Esophagus muscularis mucosa (tissue), 4 donors: ENCODE results near the gene NRXN3. TPM values are rescaled to one million over a fixed set of nuclear protein-coding genes. Genes with fewer than 3 reads are reported as not detected.
A peak's percentile ranks its signal among the peaks of the same experiment; 100 is the strongest.

Source experiments
- DNase-seq: peaks from one replicate; pipeline ENCODE4 v3.0.0-alpha.2; 2017; ENCODE audit errors: extremely low spot score
- H3K27ac ChIP-seq, 4 donors: fragments of 200-600 bp; sonication (generic); replicated peaks in 1 of 4; 1 replicate in 3 of 4; 2 replicates in 1 of 4; pipeline ENCODE4 v1.5.1; 2016 to 2019; ENCODE audit warnings: mild to moderate bottlenecking in 1 of 4
- H3K27me3 ChIP-seq, 4 donors: fragments of 200-600 bp; sonication (generic); one replicate each; pipeline versions ENCODE4 v1.5.1 to v1.6.0; 2016 to 2019
- H3K36me3 ChIP-seq, 4 donors: fragments of 200-600 bp; sonication (generic); one replicate each; pipeline ENCODE4 v1.5.1; 2016 to 2019
- H3K4me1 ChIP-seq, 4 donors: fragments of 200-600 bp; sonication (generic); one replicate each; pipeline ENCODE4 v1.5.1; 2016 to 2019
- H3K4me3 ChIP-seq, 4 donors: fragments of 200-600 bp; sonication (generic); 1 replicate in 2 of 4; 2 replicates in 2 of 4; pipeline ENCODE4 v1.5.1; 2016 to 2019; ENCODE audit warnings: mild to moderate bottlenecking in 4 of 4, moderate library complexity in 1 of 4
- H3K9me3 ChIP-seq, 4 donors: fragments of 200-600 bp; sonication (generic); 1 replicate in 3 of 4; 2 replicates in 1 of 4; pipeline ENCODE4 v1.5.1; 2016 to 2019
- CTCF ChIP-seq, 3 experiments: fragments of 200-600 bp in 2 of 3; fragments of 450-650 bp in 1 of 3; sonication (generic) in 2 of 3; IDR thresholded peaks; one replicate each; pipeline ENCODE4 v1.5.1; 2017 to 2019; ENCODE audit warnings: antibody characterized with exemption in 3 of 3, mild to moderate bottlenecking in 2 of 3, moderate library complexity in 1 of 3
- EP300 ChIP-seq: sonication (generic); formaldehyde crosslinking; IDR thresholded peaks from one replicate; pipeline ENCODE4 v1.6.1; 2017; ENCODE audit warnings: antibody characterized with exemption
- POLR2A ChIP-seq: fragments of 450-650 bp; IDR thresholded peaks from one replicate; pipeline ENCODE4 v1.6.1; 2017; ENCODE audit warnings: antibody characterized with exemption, moderate library complexity, mild to moderate bottlenecking, low read depth
- POLR2AphosphoS5 ChIP-seq, 2 donors: sonication (generic); formaldehyde crosslinking; IDR thresholded peaks; one replicate each; pipeline ENCODE4 v1.6.1; 2017; ENCODE audit warnings: antibody characterized with exemption in 2 of 2
- WGBS: methylation state at CpG from one replicate; pipeline ENCODE4 v1.1.5; 2018; 5-methylcytosine and 5-hydroxymethylcytosine counted together
- intact Hi-C: fragments of 100-400 bp; cut with DNase I; formaldehyde crosslinking; loops from one replicate; pipeline ENCODE4 v1.15.1; 2023
- total RNA-seq, 4 donors: library from RNA; depleted of rRNA; stranded (reverse); fragments of >200 nt; gene quantifications; one replicate each; pipeline versions ENCODE4 v1.1.0 to v1.2.1, GENCODE V29; 2016

NRXN3 gene
- total RNA-seq, 4 donors from 2014 or later: 71.1 to 159 (median 122) TPM

DNA sequence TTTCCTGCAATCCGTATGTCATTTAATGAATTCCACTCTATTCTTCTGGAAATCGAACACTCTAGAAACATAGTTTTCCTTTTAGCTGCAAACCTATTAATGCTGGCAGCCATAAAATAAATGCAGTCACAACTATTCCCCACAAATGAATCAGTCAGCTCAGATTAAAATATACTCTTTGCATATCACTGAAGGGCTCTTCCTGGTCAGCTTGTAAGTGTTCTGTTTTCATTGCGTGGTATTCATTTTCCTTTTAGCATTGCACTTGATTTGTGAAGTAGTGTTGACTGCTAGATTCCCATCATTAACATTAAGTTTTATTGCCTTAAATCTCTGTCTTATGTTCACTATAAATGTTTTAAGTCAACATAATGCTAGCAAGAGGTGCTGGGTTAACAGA is 1355.2 kb downstream of the NRXN3 start:
- H3K4me3 ChIP-seq: no peak overlapping the region
- DNase-seq: no peak
- intact Hi-C loops: no loop called here
- H3K9me3 ChIP-seq: peaks cover 0 to 4% (median 0%) of the 10 kb centered on the region in 4 donors
- 88% methylated on average over 3 of the region's 3 CpGs for WGBS
- H3K27me3 ChIP-seq: no peaks in the 10 kb centered on the region
- H3K4me1 ChIP-seq: peaks cover 0 to 9% (median 8%) of the 10 kb centered on the region in 4 donors
- TF ChIP-seq POLR2AphosphoS5 (IDR thresholded peaks at IDR 0.05) (no peak), EP300 (no peak), CTCF (IDR thresholded peaks at IDR 0.05) (no peak), POLR2A (no peak)
- no peak overlapping the region for H3K27ac ChIP-seq
- no peaks in the 10 kb centered on the region for H3K36me3 ChIP-seq

DNA sequence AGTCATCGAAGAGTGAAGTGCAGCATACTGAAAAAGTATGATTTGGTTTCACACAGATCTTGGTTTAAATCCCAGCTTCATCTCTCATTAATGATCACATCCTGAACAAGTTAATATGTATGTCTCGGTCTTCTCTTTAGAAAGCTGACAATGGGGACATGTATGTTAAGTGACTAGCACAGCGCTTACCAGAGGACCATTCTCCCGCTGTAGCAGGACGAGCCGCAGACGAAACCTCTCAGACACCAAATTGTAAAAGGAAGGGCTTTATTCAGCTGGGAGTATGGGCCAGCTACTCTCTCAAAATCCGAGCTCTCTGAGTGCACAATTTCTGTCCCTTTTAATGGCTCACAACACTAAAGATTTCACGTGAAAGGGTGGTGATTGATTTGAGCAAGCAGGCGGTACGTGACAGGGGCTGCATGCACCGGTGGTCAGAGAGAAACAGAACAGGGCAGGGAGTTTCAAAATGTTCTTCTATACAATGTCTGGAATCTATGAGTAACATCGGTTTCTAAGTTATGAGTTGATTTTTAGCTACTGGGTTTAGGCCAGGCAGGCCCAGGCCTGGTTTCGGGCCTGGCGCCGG is 1358.7 kb downstream of the NRXN3 start:
- TF ChIP-seq EP300: no peak
- no peak for TF ChIP-seq POLR2A
- no peak for TF ChIP-seq CTCF (IDR thresholded peaks at IDR 0.05)
- TF ChIP-seq POLR2AphosphoS5 (IDR thresholded peaks at IDR 0.05): no peak
- Histone ChIP-seq H3K9me3 (no peaks in the 10 kb centered on the region), H3K4me1 (peaks cover 0 to 13% (median 9%) of the 10 kb centered on the region in 4 donors), H3K36me3 (no peaks in the 10 kb centered on the region), H3K27ac (peak overlapping the region in 2 of 4 donors; percentile 21 to 25), H3K4me3 (no peak overlapping the region), H3K27me3 (no peaks in the 10 kb centered on the region)
- intact Hi-C loops: no loop called here
- DNase-seq: no peak
- 77% methylated on average over 15 of the region's 16 CpGs for WGBS

DNA sequence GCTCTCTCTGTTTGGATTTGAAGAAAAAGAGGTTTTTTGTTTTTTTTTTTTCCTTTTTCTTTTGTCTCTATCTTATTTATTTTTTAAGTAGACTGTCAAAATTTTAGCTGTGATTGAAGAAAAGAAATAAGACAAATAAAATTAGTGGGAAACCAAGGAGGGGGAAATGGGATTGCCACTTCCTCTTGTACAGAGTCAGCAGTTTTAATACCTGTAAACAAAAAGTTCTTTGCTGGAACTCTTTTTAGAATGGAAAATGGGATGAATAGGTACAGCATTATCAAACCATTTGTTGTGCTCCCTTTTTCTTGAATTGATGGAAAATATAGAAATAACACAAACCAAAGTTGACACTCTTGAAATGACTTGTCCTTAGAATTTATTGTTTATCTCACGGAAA is 1360.4 kb downstream of the NRXN3 start:
- Histone ChIP-seq H3K27me3 (no peaks in the 10 kb centered on the region), H3K9me3 (no peaks in the 10 kb centered on the region), H3K36me3 (no peaks in the 10 kb centered on the region), H3K27ac (no peak overlapping the region), H3K4me1 (peaks cover 0 to 16% (median 10%) of the 10 kb centered on the region in 4 donors), H3K4me3 (no peak overlapping the region)
- intact Hi-C loops: no loop called here
- TF ChIP-seq POLR2A (no peak), CTCF (IDR thresholded peaks at IDR 0.05) (no peak), EP300 (no peak), POLR2AphosphoS5 (IDR thresholded peaks at IDR 0.05) (no peak)
- DNase-seq: no peak
- WGBS: 96% methylated on average over 1 of the region's 1 CpG

- intact Hi-C loops: no loop called here
- no peak overlapping the region for H3K27ac ChIP-seq
- H3K9me3 ChIP-seq: no peaks in the 10 kb centered on the region
- 60% methylated on average over 8 of the region's 8 CpGs for WGBS
- no peak overlapping the region for H3K4me3 ChIP-seq
- H3K36me3 ChIP-seq: no peaks in the 10 kb centered on the region
- DNase-seq: no peak
- TF ChIP-seq CTCF (IDR thresholded peaks at IDR 0.05) (no peak), EP300 (no peak), POLR2AphosphoS5 (IDR thresholded peaks at IDR 0.05) (no peak), POLR2A (no peak)
- H3K27me3 ChIP-seq: no peaks in the 10 kb centered on the region
- H3K4me1 ChIP-seq: peaks cover 0 to 22% (median 11%) of the 10 kb centered on the region in 4 donors
Measured at GRCh38 chr14:79534703-79535353, 1364.7 kb downstream of the NRXN3 start.
